HepG2 (cell line): ENCODE results near the gene KANK3. TPM values are rescaled to one million over a fixed set of nuclear protein-coding genes. Genes with fewer than 3 reads are reported as not detected.

Experiments used
- FOXK2 ChIP-seq: fragments of 450-650 bp; IDR thresholded peaks from 2 replicates; pipeline ENCODE4 v1.6.1; 2016
- GFI1 ChIP-seq: sonication (generic); formaldehyde crosslinking; IDR thresholded peaks from 2 replicates; pipeline ENCODE4 v1.5.0; 2020; ENCODE audit warnings: missing genetic modification reagents, mild to moderate bottlenecking, borderline replicate concordance
- HIC2 ChIP-seq: sonication (generic); formaldehyde crosslinking; IDR thresholded peaks from 2 replicates; pipeline ENCODE4 v1.9.0; 2022; ENCODE audit warnings: low read depth, missing genetic modification reagents
- NAIF1 ChIP-seq: sonication (generic); formaldehyde crosslinking; IDR thresholded peaks from 2 replicates; pipeline ENCODE4 v1.5.0; 2020; ENCODE audit warnings: mild to moderate bottlenecking, missing genetic modification reagents, borderline replicate concordance
- NFE2L1 ChIP-seq: sonication (generic); formaldehyde crosslinking; IDR thresholded peaks from 2 replicates; pipeline ENCODE4 v1.4.0; 2020; ENCODE audit warnings: missing genetic modification reagents, mild to moderate bottlenecking, borderline replicate concordance
- RELA ChIP-seq: sonication (generic); formaldehyde crosslinking; IDR thresholded peaks from 2 replicates; pipeline ENCODE4 v1.4.0; 2020; ENCODE audit warnings: missing genetic modification reagents
- SIX4 ChIP-seq: sonication (generic); formaldehyde crosslinking; IDR thresholded peaks from 2 replicates; pipeline ENCODE4 v1.4.0; 2020; ENCODE audit warnings: missing genetic modification reagents
- SKIL ChIP-seq: sonication (generic); formaldehyde crosslinking; IDR thresholded peaks from 2 replicates; pipeline ENCODE4 v1.8.0; 2022; ENCODE audit warnings: missing genetic modification reagents, mild to moderate bottlenecking, moderate library complexity, borderline replicate concordance
- TCF12 ChIP-seq, 2 experiments: fragments of 450-650 bp in 1 of 2; sonication (generic) in 1 of 2; formaldehyde crosslinking in 1 of 2; IDR thresholded peaks; 2 replicates each; pipeline versions ENCODE4 v1.6.1 to v1.8.0; 2017 to 2022; ENCODE audit warnings: antibody characterized with exemption in 1 of 2, mild to moderate bottlenecking in 1 of 2, missing genetic modification reagents in 1 of 2, moderate library complexity in 1 of 2
- ZBTB26 ChIP-seq: IDR thresholded peaks from 2 replicates; pipeline ENCODE4 v1.6.1; 2016; ENCODE audit warnings: missing compliant biosample characterization, missing genetic modification reagents, borderline replicate concordance
- ZC3H13 ChIP-seq: sonication (generic); formaldehyde crosslinking; IDR thresholded peaks from 2 replicates; pipeline ENCODE4 v1.8.1; 2023; ENCODE audit warnings: mild to moderate bottlenecking, missing genetic modification reagents, moderate library complexity
- ZC3H4 ChIP-seq: sonication (generic); formaldehyde crosslinking; IDR thresholded peaks from 2 replicates; pipeline ENCODE4 v1.4.0; 2020; ENCODE audit warnings: missing genetic modification reagents, borderline replicate concordance
- ZFP1 ChIP-seq: IDR thresholded peaks from 2 replicates; pipeline ENCODE4 v1.6.1; 2016
- ZMYM4 ChIP-seq: sonication (generic); formaldehyde crosslinking; IDR thresholded peaks from 2 replicates; pipeline ENCODE4 v1.8.1; 2023; ENCODE audit warnings: mild to moderate bottlenecking, missing genetic modification reagents
- ZNF460 ChIP-seq: sonication (generic); formaldehyde crosslinking; IDR thresholded peaks from 2 replicates; pipeline ENCODE4 v1.5.1; 2020; ENCODE audit warnings: missing genetic modification reagents, mild to moderate bottlenecking, borderline replicate concordance
- ZNF530 ChIP-seq: sonication (generic); formaldehyde crosslinking; IDR thresholded peaks from 2 replicates; pipeline ENCODE4 v1.5.0; 2020; ENCODE audit warnings: low read depth, mild to moderate bottlenecking, missing genetic modification reagents
- ZNF574 ChIP-seq: sonication (generic); formaldehyde crosslinking; IDR thresholded peaks from 2 replicates; pipeline ENCODE4 v1.4.0; 2020; ENCODE audit warnings: missing genetic modification reagents
- ZNF7 ChIP-seq: IDR thresholded peaks from 2 replicates; pipeline ENCODE4 v1.6.1; 2016; ENCODE audit warnings: missing biosample characterization, missing genetic modification reagents
- polyA plus RNA-seq, 8 experiments: library from polyadenylated mRNA; depleted of rRNA in 3 of 8; stranded (reverse) in 7 of 8; unstranded in 1 of 8; fragments of >200 nt; fragmentation: Illumina TruSeq in 4 of 8; extraction: Trizol in 4 of 8; gene quantifications; 2 replicates each; pipeline versions ENCODE4 v1.2.1 to v1.2.3, GENCODE V29; 2011 to 2016; ENCODE audit warnings: low read depth in 4 of 8, missing spikeins in 1 of 8, mixed read lengths in 1 of 8; ENCODE audit not compliant: insufficient read depth in 1 of 8
- total RNA-seq, 5 experiments: library from RNA; depleted of rRNA; stranded (reverse); fragments of >200 nt; fragmentation: Illumina TruSeq; extraction: Trizol; gene quantifications; 2 replicates each; pipeline ENCODE4 v1.2.3, GENCODE V29; 2016; ENCODE audit warnings: low read depth in 1 of 5
- TF ChIP-seq, protein P1 (sequence below): IDR thresholded peaks from 2 replicates; pipeline ENCODE4 v1.6.1; 2016; ENCODE audit warnings: low read depth, control low read depth
- TF ChIP-seq, protein P2 (sequence below): IDR thresholded peaks from 2 replicates; pipeline ENCODE4 v1.6.1; 2016; ENCODE audit warnings: low read depth, borderline replicate concordance

Gene KANK3
- total and polyA plus RNA-seq, 2 of the 13 experiments (the other 11 are each of a cell fraction or from before 2014, with no cell fraction given) = 0.15 to 0.20 TPM

- TF ChIP-seq ZNF7 (CRISPR knock-in tag) (no peak), SIX4 (CRISPR knock-in tag) (no peak), ZC3H4 (CRISPR knock-in tag) (no peak), GFI1 (CRISPR knock-in tag) (0 out of 2 replicates have a peak, but pooled peaks have one; percentile 9), FOXK2 (no peak), ZNF574 (CRISPR knock-in tag) (no peak), ZNF460 (CRISPR knock-in tag) (no peak), ZC3H13 (CRISPR knock-in tag) (no peak), HIC2 (CRISPR knock-in tag) (no peak), ZFP1 (CRISPR knock-in tag) (no peak), RELA (CRISPR knock-in tag) (no peak), SKIL (CRISPR knock-in tag) (no peak), ZMYM4 (CRISPR knock-in tag) (0 out of 2 replicates have a peak, but pooled peaks have one; percentile 1), ZBTB26 (CRISPR knock-in tag) (no peak), NFE2L1 (CRISPR knock-in tag) (no peak), ZNF530 (CRISPR knock-in tag) (no peak), TCF12 (IDR thresholded peaks at IDR 0.05) (no peak), TCF12 (CRISPR knock-in tag; IDR thresholded peaks at IDR 0.05) (0 out of 2 replicates have a peak, but pooled peaks have one; percentile 20), NAIF1 (CRISPR knock-in tag) (0 out of 2 replicates have a peak, but pooled peaks have one; percentile 39)
- TF ChIP-seq, protein P1, sequence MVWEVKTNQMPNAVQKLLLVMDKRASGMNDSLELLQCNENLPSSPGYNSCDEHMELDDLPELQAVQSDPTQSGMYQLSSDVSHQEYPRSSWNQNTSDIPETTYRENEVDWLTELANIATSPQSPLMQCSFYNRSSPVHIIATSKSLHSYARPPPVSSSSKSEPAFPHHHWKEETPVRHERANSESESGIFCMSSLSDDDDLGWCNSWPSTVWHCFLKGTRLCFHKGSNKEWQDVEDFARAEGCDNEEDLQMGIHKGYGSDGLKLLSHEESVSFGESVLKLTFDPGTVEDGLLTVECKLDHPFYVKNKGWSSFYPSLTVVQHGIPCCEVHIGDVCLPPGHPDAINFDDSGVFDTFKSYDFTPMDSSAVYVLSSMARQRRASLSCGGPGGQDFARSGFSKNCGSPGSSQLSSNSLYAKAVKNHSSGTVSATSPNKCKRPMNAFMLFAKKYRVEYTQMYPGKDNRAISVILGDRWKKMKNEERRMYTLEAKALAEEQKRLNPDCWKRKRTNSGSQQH (CRISPR knock-in tag) = no peak
- TF ChIP-seq, protein P2, sequence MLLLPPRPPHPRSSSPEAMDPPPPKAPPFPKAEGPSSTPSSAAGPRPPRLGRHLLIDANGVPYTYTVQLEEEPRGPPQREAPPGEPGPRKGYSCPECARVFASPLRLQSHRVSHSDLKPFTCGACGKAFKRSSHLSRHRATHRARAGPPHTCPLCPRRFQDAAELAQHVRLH = no peak
Observed at GRCh38 chr19:8388612-8388958, 45.5 kb upstream of the KANK3 start (continued).
